HG02763 (cell line): ENCODE results near the gene DUSP16.
"Not testable (repeated sequence)": the region's sequence is repeated elsewhere in the genome, so short reads cannot be mapped to it uniquely, and the experiment has no call there.

Experiments
- ATAC-seq: cut with Tn5 transposase; IDR thresholded peaks from one replicate; pipeline ENCODE4 v1.9.1; 2021; ENCODE audit warnings: mild to moderate bottlenecking, moderate library complexity; ENCODE audit not compliant: unreplicated experiment

DUSP16 gene

DNA sequence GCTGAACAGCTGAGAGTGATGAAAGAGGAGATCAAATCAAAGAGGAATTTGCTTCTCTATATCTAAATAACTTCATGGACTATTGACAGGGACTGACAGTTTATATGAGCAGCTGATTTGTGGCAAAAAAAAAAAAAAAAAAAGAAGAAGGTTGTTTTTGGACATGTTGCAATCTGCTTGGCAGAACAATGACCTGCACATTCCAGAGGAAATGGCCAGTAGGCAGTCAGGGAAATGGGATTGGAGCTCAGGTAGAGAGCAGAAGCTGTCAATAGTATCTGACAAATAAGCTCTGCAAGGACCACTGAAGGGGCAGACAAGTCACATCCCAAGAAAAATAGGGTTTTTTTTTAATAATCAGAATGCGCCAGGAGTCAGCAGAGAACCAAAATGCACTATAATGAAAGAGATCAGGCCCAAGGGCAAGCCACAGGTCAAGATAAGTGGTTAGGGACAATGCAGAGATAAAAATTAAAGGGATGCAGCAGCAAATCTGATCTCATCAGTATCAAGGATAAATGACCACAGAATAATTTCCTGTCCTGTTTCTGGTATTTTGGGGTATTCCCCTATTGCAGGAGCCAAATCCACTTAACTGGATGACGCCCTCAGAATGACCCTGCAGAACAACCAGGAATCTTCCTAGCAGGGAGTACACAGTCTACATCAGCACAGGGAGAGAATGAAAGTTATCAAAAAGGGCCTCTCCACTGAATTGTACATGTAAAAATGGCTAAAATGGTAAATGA lies 22.6 kb upstream of the DUSP16 start:
- no peak for ATAC-seq

GRCh38 chr12:12583510-12584178 lies 21.0 kb upstream of the DUSP16 start:
- ATAC-seq: no peak

DNA sequence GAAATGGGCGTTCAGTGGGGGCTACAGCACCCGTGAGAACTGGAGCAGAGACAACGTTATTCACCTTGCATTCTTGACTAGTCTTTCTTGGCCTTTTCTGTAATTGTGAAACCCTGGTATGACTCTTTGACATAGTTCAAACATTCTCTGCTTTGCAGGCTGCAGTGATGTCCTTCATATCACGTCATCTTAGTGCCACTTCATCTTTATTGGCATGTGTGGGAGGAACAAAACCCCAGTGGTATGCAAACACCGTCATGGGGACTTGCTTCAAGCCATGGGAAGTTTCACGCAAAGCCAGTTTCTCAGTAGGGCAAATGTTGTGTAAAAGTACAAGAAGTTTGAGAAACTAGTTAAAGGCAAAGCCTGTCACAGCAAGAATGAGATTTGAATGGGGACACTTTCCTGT lies 20.2 kb upstream of the DUSP16 start:
- ATAC-seq: peak; percentile 87

DNA sequence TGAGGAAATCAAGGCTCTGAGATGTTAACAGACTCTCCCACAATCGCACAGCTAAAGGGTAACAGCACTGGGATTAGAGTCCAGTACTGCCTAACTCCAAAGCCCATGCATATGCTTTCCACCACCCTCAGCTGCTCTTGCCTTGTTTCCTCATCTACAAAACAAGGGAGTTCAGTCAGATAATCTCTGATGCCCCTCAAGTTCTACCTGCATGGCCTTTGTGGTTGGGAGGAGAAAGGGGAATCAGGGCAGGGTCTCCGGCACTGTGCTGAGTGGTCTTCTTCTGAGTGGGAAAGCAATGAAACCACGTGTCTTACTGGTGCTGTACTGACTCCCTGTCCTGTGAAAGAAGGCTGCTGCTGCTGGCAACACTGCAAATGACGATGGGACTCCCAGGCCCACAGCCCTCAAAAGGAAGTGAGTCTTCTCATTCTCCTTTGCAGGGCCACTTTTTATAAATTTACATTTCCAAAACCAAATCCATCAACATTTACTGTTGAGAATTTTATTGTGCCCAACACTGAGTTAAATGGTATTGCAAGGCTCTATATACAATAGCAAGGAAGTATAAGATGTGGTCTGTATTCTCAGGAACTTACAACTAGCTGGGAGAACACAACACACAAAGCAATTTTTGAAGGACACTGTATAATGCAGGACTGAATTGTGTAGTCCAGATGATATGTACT lies 19.7 kb upstream of the DUSP16 start:
- ATAC-seq: no peak

DNA sequence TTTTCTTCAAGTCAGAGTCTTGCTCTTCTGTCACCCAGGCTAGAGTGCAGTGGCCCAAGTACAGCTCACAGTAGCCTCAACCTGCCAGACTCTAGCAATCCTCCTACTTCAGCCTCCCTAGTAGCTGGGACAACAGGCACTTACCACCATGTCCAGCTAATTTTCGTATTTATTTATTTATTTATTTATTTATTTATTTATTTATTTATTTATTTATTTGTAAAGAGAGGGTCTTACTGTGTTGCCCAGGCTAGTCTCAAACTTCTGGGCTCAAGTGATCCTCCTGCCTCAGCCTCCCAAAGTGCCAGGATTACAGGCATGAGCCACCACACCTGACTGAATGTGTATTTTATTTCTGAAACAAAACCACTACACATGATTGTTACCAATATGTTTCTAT lies 18.1 kb upstream of the DUSP16 start:
- not testable (repeated sequence) for ATAC-seq

GRCh38 chr12:12577786-12578185 lies 15.1 kb upstream of the DUSP16 start:
- no peak for ATAC-seq

DNA sequence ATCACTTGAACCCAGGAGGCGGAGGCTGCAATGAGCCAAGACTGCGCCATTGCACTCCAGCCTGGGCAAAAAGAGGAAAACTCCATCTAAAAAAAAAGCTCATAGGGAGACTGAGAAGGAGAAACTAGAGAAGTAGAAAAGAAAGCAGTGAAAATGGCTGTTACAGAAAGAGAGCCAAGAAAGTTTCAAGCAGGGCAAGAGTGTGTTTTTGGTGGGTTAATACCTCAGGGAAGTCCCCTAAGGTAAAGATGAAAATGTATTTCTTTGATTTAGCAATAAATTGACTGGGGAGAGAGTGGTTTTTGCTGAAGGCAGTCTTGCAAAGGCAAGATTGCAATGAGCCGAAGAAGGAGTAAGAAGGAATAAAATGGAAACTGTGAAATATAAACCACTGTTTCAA lies 10.0 kb upstream of the DUSP16 start:
- no peak for ATAC-seq

- not testable (repeated sequence) for ATAC-seq
Observed at GRCh38 chr12:12565971-12566370, 3.3 kb upstream of the DUSP16 start.

- no peak for ATAC-seq
Observed at GRCh38 chr12:12564911-12565310, 2.2 kb upstream of the DUSP16 start.

GRCh38 chr12:12563290-12563928 lies 746 bp upstream of the DUSP16 start:
- ATAC-seq: no peak

DNA sequence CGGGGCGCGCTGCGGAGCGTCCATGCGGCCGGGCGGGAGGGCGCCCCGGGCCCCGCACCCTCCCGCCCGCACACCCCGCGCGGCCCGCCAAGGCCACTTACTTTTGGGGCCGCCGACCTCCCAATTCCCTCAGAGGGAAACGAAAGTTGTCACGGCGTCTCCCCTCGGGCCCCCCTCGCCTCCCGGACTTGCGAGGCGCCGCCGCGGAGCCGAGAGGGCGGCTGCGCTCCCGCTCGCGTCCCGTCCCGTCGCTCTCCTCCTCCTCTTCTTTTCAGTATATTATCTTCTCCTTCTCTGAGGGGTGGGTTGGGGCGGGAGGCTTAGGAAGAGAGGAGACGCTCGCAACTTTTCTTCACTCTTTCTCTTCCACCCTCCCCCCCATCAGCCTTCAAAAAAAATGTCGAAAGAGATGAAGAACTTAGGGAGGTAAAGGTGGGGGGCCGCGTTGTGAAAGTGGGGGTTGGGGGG lies 613 bp downstream of the DUSP16 start:
- ATAC-seq: no peak

GRCh38 chr12:12561371-12562015 lies 1.2 kb downstream of the DUSP16 start:
- no peak for ATAC-seq

DNA sequence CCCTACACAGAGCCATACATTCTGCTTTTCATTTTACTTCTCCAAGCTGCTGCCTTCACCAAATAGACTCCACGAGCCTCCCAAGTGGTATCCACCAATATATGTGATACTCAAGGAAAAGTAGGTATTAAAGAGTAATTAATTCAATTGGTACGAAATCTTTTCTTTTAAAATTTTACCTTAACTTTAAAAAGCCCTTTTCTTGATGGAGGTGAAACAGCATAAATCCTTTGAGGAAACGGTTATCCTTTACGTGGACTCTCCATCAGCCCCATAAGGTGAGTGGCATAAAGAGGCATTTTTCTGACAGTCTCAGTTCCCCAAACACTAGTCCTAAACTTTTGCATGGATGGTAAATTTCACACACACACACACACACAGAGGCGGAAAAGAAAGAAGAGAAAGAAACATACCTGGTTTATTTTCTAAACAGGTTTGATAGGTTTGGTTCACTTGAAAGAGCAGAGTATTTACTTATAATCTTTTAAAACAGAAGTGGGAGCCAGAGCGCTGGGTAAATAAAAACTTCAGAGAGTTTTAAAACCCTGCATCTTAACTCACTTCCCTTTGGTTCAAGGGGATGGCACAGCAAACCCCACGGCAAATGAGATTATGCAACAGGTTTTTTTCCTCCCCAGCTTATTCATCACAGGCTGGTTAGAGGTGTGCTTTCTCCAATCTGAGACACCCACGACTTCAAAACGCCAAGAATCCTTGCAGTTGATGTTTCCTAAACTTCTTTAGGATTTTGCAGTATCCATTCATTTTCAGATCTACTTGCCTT lies 1.9 kb downstream of the DUSP16 start:
- ATAC-seq: peak; percentile 24

DNA sequence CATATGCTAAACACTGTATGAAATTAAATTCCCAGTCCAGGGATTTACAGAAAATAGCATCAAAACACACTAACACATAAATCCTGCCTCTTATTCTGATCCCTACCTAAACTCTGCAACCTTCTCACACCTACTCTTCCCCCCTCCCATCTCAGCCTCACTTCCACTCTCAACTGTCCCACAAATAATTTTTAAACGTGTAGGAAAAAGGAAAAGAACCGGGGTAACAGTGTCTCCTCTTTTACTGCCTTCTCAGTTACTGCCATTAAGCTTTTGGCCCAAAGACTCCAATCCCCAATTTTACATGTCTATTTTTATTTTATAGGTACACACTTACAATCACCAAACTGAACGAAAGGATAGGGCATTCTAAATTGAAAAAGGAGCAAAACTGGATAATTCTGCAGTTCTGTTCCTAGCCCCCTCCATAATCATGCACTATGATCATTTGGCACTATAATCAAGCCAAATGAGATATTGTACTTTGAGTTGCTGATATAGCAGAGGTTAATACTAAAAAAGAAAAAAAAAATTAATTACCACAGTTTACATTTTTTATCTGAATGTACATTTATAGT lies 2.9 kb downstream of the DUSP16 start:
- no peak for ATAC-seq

- no peak for ATAC-seq
Observed at GRCh38 chr12:12558291-12558690, 4.4 kb downstream of the DUSP16 start.

GRCh38 chr12:12557733-12558132 lies 4.9 kb downstream of the DUSP16 start:
- ATAC-seq: no peak

DNA sequence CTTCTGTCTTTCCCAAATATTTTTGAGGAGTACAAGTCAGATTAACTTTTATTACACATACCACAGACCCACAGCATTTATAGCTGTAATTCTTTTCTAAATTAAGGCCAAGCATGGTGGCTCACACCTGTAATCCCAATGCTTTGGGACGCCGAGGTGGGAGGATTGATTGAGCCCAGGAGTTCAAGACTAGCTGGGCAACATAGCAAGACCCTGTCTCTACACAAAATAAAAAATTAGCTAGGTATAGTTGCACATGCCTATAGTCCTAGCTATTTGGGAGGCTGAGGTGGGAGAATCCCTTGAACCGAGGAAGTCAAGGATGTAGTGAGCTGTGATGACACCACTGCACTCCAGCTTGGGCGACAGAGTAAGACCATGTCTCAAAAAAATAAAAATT lies 7.0 kb downstream of the DUSP16 start:
- ATAC-seq: no peak

DNA sequence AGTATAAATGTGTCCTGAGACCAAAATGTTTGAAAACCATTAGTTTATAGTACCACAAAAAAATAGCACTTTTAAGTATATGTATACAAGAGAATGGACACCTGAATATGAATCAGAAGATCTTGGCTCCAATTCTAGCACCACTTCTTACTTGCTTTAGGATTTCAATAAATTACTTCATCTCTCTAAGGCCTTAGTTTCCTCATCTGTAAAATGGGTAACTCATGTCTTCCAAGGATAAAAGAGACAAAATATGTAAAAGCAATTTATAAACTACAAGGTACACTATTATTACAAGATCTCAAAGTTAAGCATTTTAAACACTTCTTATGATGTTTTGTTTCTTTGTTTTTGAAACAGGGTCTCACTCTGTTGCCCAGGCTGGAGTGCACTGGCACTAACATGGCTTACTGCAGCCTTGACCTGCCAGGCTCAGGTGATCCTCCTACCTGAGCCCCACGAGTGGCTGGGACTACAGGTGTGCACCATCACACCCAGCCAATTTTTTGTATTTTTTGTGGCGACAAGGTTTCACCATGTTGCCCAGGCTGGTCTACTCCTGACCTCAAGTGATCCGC lies 9.4 kb downstream of the DUSP16 start:
- no peak for ATAC-seq

- ATAC-seq: no peak
Observed at GRCh38 chr12:12551115-12551514, 11.5 kb downstream of the DUSP16 start.
